Superior temporal gyrus (tissue), 1 donor: ENCODE data around the gene IRF5.
A peak's percentile ranks its signal among the peaks of the same experiment; 100 is the strongest.

Source experiments
- DNase-seq: peaks from one replicate; pipeline ENCODE4 v3.0.0-alpha.2; 2016; ENCODE audit errors: extremely low spot score

Gene IRF5, protein sequence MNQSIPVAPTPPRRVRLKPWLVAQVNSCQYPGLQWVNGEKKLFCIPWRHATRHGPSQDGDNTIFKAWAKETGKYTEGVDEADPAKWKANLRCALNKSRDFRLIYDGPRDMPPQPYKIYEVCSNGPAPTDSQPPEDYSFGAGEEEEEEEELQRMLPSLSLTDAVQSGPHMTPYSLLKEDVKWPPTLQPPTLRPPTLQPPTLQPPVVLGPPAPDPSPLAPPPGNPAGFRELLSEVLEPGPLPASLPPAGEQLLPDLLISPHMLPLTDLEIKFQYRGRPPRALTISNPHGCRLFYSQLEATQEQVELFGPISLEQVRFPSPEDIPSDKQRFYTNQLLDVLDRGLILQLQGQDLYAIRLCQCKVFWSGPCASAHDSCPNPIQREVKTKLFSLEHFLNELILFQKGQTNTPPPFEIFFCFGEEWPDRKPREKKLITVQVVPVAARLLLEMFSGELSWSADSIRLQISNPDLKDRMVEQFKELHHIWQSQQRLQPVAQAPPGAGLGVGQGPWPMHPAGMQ

GRCh38 chr7:128937647-128938543 lies at the start of gene IRF5:
Gene IRF5, plus strand, starts transcription at chr7:128937927. Its CDS starts 4,155 bp downstream, at chr7:128942082.
- DNase-seq: no peak

DNA sequence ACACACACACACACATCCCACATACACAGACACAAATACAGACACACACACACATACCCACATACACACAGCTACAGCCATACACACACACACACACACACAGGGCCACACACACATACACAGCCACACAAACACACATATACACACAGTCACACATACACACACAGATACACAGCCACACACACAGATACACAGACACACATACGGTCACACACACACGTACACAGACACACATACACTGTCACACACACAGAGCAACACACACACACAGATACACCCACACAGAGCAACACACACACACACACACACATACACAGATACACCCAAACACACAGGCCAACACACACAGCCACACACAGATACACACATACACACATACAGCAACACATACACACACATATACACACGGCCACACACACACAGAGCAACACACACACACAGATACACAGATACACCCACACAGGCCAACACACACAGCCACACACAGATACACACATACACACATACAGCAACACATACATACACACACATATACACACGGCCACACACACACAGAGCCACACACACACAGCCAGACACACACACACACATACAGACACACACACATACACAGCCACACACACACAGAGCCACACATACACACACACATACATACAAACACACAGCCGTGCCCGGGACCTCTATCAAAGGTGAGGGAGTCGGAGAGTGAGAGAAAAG lies 49.5 kb upstream of the IRF5 start:
- no peak for DNase-seq

- no peak for DNase-seq
These were observed 49.0 kb upstream of the IRF5 start for GRCh38 chr7:128888756-128889095.

DNA sequence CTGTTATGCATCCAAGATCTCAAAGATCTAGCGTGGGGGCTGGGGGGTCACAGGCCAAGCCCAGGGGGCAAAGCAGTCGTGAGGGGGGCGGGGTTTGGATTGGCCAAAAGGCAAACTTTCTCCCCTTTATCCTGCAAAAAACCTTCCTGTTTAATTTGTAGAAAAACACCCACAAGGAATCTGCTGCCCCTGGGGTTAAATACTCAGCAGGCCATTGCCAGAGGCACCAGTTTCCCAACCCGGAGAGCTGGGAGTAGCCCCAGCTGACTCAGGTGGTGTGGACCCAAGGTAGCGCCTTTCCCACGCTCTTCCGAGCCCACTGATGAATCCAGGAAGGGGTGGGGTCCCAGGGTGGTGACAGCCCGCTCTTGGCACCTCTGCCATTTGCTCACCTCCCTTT lies 48.6 kb upstream of the IRF5 start:
- no peak for DNase-seq

DNA sequence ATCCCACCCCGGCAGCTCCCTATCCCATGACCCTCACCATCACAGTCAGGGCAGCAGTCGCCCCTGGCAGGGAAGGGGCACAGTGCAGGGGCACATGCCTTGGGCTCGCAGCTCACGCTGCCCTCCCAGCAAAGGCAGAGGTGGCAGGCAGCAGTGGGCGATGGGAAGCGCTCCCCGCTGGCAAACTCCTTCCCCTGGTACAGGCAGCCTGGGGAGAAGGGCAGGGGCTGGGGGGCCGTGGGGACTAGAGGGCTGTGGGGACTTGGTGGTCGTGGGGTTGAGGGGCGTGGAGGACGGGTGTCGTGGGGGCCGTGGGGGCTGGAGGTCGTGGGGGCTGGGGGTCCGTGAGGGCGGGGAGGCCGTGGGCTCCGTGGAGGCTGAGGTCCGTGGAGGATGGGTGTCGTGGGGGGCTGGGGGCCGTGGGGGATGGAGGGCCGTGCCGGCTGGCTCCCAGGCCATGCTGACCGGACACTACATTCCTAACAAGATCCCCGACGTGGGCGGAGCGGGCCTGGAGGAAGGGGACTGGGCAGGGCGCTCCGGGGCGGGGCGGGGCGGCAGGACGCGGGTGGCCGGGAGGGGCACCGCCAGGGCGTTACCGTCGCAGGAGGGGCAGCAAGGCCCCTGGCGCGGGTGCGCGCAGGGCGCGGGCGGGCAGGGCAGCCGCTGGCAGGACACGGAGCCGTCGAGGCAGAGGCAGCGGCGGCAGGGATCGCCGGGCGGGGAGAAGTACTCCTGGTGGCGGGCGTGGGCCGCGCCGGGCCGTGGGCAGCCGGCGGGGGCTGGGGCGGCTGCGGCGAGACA lies 47.2 kb upstream of the IRF5 start:
- DNase-seq: no peak

DNA sequence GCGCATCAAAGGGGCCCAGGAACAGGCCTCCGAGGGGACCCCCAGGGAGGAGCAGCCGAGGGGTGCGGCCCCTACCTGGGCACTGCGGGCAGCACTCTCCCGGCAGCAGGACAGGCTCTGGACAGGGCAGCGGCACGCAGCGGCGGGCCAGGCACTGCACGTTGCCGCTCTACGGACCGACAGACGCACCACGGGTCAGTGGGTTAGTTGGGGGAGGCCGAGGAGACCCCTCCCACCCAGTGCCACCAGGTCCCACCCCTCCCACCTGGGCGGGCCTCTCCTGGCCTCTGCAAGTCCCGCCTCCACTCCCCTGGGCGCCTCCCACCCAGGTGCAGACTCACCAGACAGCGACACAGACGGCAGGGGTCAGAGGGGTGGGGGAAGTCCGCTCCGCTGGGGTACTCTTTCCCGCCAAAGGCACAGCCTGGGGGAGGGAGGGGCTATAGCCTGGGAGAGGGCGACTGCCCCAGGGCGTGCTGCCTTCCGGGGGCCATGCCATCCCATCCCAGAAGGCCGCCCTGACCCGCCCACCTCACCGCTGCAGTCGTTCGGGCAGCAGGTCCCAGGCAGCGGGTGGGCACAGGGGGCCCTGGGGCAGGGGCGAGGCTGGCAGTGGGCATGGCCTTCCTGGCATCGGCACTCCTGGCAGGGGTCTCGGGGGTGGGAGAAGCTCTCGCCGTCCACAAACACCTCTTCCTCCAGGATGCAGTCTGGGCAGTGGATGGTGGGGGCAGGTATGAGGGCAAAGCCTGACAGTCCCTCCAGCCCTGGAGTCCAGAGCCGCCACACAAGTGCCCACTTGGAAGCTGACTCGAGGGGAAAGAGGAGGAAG lies 46.4 kb upstream of the IRF5 start:
- no peak for DNase-seq

DNA sequence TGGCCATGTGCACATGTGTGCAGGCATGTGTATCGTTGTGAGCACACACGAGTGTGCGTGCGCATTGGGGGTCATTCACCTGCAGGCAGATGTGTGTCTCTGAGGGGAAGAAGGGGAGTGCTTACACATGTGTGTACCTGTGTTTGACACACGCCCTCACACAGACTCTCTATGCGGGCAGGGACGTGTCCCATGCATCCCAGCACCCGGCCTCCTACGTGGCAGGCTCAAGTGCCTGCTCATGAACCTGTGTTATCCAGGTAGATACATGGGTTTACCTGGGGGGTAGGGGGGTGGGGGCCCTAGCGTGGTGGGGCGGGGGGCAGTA lies 45.8 kb upstream of the IRF5 start:
- no peak for DNase-seq

- no peak for DNase-seq
These were observed 45.0 kb upstream of the IRF5 start for GRCh38 chr7:128892521-128893250.

GRCh38 chr7:128893251-128894100 lies 44.3 kb upstream of the IRF5 start:
- DNase-seq: no peak

DNA sequence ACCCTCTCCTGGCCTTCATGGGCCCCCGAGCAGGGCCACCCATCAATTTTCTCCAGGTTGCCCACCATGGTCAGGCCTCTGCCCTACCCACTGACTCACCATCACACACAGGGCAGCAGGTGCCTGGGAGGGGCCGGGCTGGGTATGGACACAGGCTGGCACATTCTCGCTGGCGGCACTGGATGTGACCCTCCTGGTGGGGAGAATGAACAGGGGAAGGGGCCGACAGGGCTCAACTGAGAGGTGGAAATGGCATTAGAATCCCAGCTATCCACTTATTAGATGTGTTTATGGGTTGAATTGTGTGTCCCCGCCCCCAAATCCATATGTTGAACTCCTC lies 43.7 kb upstream of the IRF5 start:
- DNase-seq: no peak

- DNase-seq: no peak
These were observed 42.4 kb upstream of the IRF5 start for GRCh38 chr7:128895320-128895719.

DNA sequence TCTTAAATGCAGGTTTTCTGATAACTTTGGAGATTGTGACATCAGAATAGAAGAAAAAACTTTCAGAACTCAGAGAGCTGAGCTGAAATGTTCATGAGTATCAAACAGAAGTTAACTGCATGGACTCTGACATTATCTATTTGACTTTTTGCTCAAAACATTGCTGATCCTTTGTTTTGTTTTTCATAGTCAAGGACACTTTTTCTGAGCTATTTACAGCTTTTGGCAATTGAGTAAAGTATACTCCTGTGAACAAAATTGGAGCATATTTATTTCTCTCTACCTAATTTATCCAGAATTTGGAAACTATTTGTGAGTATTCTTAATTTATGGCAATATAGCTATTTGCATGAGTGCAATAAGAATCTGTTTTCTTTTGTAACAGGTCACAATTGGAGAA lies 38.3 kb upstream of the IRF5 start:
- no peak for DNase-seq

DNA sequence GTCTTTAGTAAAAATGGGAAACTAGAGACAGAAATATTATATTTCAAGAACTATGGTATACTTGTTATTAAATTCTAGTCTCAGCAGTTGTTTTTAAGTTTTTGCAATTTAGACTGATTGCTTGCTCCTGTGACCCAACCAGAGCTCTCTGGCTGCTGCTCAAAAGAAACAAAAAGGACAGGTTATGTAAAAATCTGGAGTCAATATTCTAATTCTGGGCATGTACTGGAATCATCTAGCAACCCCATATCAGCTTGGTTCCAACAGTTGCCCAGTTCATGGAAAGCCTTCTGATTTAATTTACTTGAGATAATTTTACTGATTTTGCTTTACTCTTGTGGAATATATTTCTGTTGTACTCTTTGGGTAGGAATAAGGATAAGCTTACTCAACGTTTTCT lies 37.5 kb upstream of the IRF5 start:
- DNase-seq: no peak

DNA sequence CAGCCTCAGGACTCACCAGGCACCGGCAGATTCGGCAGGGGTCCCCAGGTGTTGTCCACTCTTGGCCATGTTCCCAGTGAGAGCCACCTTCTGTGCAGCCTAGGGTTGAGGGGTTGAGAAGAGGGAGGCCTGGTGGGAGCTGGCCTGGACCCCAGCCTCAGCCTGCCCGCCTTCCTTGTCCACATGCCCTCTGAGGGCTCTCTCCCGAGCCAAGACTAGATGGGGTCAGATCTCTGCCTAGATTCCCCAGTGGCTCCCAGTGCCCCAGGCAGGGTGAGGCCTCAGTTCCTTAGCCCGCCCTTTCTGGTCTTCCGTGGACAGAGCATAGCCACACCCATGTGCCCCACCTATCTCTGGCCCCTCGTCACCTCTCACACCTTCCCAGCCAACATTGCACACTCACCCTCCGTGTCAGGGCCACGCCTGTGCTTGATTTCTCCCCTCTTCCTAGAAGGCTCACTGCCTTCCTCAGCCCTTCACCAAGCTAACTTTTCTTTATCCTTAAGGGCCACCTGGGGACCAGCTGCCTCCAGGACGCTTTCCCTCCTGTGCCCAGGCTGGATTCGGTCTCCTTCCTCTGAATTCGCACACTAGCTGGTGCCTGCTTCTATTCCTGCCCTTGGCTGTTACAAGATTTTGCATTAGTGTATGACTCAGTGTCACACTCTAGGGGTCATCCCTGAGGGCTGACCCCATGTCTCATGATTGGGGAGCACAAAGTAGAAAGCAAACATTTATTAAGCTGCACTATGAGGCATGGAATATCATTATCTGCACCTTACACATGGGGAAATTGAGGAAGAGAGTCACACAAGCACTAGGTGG lies 34.8 kb upstream of the IRF5 start:
- no peak for DNase-seq

DNA sequence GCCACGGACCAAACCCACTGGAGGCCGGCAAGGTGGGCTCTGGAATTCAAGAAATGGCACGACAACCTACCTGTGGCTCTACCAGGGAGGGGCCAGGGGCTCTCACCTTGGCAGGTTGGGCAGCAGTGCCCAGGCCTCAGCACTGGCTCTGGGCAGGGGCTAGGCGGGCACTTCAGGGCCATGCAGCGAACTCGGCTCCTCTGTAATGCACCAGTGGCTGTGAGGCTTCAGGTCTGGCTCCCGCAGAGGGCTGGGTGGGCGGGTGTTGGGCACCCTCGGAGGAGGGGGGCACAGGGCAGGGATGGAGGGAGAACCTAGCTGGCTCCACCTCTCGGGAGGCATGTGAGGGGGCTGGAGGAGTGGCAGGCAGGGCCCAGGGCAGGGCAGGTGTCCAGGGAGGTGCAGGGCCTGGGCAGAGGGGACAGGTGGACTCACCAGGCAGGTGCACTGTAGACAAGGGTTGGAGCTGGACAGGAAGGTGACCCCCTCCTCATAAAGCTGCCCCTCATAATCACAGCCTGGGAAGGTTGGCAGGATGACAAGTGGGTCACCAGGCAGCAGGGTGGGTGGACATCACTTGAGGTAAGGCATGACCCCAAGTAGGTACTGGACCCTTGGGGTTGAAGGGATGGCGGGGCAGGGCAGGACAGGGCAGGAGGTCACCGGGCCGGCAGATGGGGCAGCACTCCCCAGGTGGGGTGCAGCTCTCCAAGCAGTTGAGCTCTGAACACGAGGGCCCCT lies 33.9 kb upstream of the IRF5 start:
- DNase-seq: no peak

- peak; percentile 64 for DNase-seq
These were observed 33.1 kb upstream of the IRF5 start for GRCh38 chr7:128904381-128905197.
